Measurements from ENCODE around the gene TGFA. TPM values are rescaled to one million over a fixed set of nuclear protein-coding genes. Genes with fewer than 3 reads are reported as not detected.

The TGFA gene
- total RNA-seq, 1 experiment from 2014 or later = 1.7 TPM

DNA sequence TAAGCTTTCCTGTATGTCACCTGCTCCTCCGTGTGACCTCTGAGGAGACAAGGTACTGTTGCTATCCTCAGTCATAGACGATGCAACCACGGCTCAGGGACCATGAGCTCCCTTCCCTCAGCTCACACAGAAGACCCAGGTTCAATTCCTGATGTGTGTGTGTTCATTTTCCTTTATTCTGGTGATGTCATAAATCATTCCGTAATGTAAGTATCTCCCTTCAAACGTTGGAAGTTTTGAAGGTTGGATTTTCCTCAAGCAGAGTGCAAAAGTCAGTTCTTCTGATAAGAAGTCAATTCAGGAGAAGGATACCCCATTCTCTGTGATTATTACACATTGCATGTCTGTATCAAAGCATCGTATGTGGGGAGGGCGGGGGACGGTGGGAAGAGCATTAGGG, 132.9 kb downstream of the TGFA start:
- Histone ChIP-seq H3K9me3 (ENCODE audit: control insufficient read depth, insufficient read depth, low read depth, low read length) (no peaks in the 10 kb centered on the region), H3K4me3 (ENCODE audit: low read depth in 2 of 2, low read length in 2 of 2) (no peak overlapping the region), H3K36me3 (ENCODE audit: control insufficient read depth, insufficient read depth, low read length) (no peaks in the 10 kb centered on the region), H3K27me3 (ENCODE audit: control insufficient read depth, insufficient read depth, low read length) (peaks cover 16% of the 10 kb centered on the region; the same call in 1 of the 2 replicates), H3K27ac (ENCODE audit: low read length) (no peak overlapping the region), H3K4me1 (ENCODE audit: control insufficient read depth, insufficient read depth, low read length) (no peaks in the 10 kb centered on the region)
- TF ChIP-seq TCF7L2 (IDR thresholded peaks at IDR 0.05; ENCODE audit: low read depth, low read length) (no peak), REST (IDR thresholded peaks at IDR 0.05; ENCODE audit: insufficient read depth in 1 of 2, low read depth in 2 of 2, low read length in 1 of 2) (no peak), SIN3A (IDR thresholded peaks at IDR 0.05; ENCODE audit: borderline replicate concordance, insufficient read depth, low read depth, low read length) (no peak), POLR2AphosphoS5 (IDR thresholded peaks at IDR 0.05; ENCODE audit: low read depth, low read length) (no peak)
- TF ChIP-seq, protein P1, sequence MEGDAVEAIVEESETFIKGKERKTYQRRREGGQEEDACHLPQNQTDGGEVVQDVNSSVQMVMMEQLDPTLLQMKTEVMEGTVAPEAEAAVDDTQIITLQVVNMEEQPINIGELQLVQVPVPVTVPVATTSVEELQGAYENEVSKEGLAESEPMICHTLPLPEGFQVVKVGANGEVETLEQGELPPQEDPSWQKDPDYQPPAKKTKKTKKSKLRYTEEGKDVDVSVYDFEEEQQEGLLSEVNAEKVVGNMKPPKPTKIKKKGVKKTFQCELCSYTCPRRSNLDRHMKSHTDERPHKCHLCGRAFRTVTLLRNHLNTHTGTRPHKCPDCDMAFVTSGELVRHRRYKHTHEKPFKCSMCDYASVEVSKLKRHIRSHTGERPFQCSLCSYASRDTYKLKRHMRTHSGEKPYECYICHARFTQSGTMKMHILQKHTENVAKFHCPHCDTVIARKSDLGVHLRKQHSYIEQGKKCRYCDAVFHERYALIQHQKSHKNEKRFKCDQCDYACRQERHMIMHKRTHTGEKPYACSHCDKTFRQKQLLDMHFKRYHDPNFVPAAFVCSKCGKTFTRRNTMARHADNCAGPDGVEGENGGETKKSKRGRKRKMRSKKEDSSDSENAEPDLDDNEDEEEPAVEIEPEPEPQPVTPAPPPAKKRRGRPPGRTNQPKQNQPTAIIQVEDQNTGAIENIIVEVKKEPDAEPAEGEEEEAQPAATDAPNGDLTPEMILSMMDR (IDR thresholded peaks at IDR 0.05) = no peak
- no TSS peak for BruUV-seq (replicated peaks)
- in situ Hi-C loops (cut with HindIII; ENCODE audit: low pct_unique_long_range_greater_than_20kb, low sequenced_read_pairs) = no loop called here
- DNase-seq (ENCODE audit: low read depth, low spot score) (no peak), ATAC-seq (no peak)
- ChIA-PET POLR2A (no interaction called here), CTCF (no interaction called here)
- intact Hi-C loops (cut with micrococcal nuclease; ENCODE audit: unreplicated experiment) = no loop called here

DNA sequence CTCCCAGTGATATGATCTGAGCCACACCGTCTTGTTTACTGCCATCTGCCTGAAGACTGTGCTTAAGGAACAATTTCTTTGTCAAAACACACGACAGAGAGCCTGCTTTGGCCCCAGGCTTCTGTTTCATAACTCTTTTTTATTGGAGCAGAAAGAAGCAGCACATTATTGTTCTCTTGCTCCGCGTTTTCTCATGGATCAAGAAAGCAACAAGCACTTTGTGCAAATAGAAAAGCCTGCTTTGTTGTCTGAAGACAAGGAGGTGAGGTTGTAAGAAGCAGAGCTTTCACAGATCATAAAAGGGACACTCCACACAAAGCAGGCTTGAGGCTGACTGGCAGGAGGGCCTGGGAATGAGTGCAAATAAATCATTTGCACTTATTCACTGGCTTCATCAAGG, 133.5 kb downstream of the TGFA start:
- ChIA-PET CTCF (no interaction called here), POLR2A (no interaction called here)
- Histone ChIP-seq H3K27me3 (ENCODE audit: control insufficient read depth, insufficient read depth, low read length) (peaks cover 21% of the 10 kb centered on the region; the same call in 1 of the 2 replicates), H3K9me3 (ENCODE audit: control insufficient read depth, insufficient read depth, low read depth, low read length) (no peaks in the 10 kb centered on the region), H3K27ac (ENCODE audit: low read length) (no peak overlapping the region), H3K4me1 (ENCODE audit: control insufficient read depth, insufficient read depth, low read length) (no peaks in the 10 kb centered on the region), H3K36me3 (ENCODE audit: control insufficient read depth, insufficient read depth, low read length) (no peaks in the 10 kb centered on the region), H3K4me3 (ENCODE audit: low read depth in 2 of 2, low read length in 2 of 2) (no peak overlapping the region)
- intact Hi-C loops (cut with micrococcal nuclease; ENCODE audit: unreplicated experiment) (no loop called here), in situ Hi-C loops (cut with HindIII; ENCODE audit: low pct_unique_long_range_greater_than_20kb, low sequenced_read_pairs) (no loop called here)
- no peak for ATAC-seq
- no TSS peak for BruUV-seq (replicated peaks)
- no peak for DNase-seq (ENCODE audit: low read depth, low spot score)
- TF ChIP-seq, protein P1 (IDR thresholded peaks at IDR 0.05) = no peak
- TF ChIP-seq POLR2AphosphoS5 (IDR thresholded peaks at IDR 0.05; ENCODE audit: low read depth, low read length) (no peak), SIN3A (IDR thresholded peaks at IDR 0.05; ENCODE audit: borderline replicate concordance, insufficient read depth, low read depth, low read length) (no peak), REST (IDR thresholded peaks at IDR 0.05; ENCODE audit: insufficient read depth in 1 of 2, low read depth in 2 of 2, low read length in 1 of 2) (no peak), TCF7L2 (IDR thresholded peaks at IDR 0.05; ENCODE audit: low read depth, low read length) (no peak)
